HG03439 (cell line): ENCODE results near the gene TALDO1.

ENCODE experiments used
- ATAC-seq: cut with Tn5 transposase; IDR thresholded peaks from one replicate; pipeline ENCODE4 v1.9.1; 2021; ENCODE audit warnings: mild to moderate bottlenecking, moderate library complexity; ENCODE audit not compliant: unreplicated experiment

The TALDO1 gene

GRCh38 chr11:766936-767210 is 19.6 kb downstream of the TALDO1 start:
- ATAC-seq = no peak

DNA sequence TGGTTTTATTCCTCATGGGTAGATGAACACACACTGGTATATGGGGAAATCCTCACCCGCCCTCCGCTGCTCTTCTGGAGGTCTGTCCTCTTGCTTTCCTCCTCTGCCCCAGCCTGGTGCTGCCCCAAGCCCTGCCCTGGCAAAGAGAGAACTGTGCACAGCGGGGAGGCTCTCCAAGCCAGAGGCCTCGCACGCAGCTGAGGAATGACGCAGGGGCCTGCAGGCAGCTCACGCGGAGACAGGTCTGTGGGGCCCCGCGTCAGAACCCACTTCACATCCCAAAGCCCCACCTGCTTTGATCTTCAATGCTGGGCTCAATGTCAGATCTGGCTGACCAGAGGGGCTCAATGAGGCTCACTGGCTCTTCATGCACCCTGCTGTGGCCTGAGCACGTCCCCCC is 20.0 kb downstream of the TALDO1 start:
- no peak for ATAC-seq

GRCh38 chr11:769887-770641 is 22.8 kb downstream of the TALDO1 start:
- no peak for ATAC-seq

GRCh38 chr11:770642-771616 is 23.7 kb downstream of the TALDO1 start:
- no peak for ATAC-seq

DNA sequence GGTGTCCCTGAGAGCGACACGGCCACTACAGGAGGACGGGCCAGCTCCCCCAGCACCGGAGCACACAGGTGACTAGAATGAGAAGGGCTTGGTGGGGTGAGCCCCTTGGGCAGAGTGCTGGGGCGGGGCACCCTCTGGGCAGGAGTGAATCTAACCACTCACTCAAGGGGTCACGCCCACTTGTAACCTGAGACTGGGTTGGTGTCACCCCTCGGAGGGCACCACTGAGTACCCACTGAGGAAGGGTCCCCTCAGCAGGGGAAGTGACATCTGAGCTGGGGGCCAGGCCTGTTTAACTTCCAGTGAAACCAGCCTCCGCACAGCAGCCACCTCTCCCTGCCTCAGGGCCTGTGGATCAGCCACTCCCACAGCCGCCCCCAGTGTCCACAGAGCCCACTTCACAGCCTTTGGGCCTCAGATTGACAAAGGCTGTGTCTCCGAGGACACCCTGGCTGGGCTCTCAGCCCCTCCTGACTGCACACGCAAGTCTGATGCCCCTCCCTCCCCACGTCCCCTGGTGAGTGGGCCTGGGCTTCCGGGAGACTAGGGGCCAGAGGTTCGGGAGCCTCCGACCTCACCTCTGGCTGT is 24.4 kb downstream of the TALDO1 start:
- no peak for ATAC-seq

DNA sequence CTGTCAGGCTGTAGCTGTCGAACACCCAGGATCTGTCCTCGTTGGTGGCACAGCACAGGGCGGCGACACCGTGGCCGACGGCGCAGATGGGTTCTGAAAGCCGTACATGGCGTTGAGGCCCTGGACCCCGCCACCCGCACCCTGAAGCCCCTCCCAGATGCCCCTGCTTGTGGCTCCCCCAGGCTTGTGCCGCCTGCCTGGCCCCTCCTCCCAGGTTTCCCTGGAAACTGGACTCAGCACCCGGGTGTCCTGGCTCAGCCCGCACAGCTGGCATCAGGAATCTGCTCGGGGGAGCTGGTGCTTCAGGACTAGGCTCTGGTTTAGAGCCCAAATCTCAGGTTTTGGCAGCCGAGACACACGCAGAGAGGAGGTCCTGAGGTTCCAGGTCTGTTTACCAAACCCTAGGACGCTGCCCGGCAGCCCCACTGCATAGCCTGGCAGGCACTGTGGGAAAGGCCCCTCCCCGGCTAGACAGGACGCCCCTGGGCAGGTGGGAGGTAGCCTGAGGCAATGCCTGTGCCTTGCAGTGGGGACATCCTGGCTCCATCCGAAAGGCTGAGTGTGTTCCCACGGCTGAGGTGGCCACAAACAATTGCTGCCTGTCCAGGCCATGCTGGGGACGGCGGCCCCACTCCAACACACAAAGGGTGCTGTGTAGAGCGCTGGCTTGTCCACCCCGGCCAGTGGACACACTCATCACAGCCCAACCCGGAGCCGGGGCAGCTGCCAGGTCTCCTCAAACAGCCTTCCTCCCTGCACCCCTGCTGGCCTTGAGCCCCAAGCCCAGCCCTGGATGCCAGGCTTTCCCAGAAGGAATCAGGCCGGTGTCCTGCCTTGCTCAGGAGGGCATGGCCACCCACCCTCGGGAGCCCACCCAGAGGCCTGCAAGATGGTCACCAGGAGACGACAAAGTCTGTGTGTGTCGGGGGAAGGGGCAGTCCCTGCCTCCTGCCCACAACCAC is 25.4 kb downstream of the TALDO1 start:
- ATAC-seq = no peak

GRCh38 chr11:773425-773824 is 26.2 kb downstream of the TALDO1 start:
- ATAC-seq = no peak

DNA sequence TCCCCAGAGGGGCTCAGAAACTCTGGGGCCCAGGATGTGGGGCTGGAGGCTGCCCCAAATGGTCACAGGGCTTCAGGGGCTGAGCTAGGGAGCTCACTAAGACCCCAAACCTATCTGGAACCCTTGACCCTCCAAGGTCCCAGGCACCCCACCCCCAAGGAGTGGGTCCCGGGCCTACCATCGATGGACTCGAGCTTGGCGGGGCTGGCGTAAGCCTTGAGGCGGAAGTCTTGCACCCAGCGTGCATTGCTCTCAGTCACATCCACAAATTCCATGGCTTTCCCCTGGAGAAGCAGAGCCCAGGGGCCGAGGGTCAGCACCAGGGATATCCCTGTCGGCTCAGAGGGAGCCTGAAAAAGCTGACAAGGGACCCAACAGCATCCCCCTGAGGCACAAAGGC is 26.6 kb downstream of the TALDO1 start:
- ATAC-seq = no peak

GRCh38 chr11:774873-775592 is 27.8 kb downstream of the TALDO1 start:
- ATAC-seq = no peak

GRCh38 chr11:776263-776560 is 28.9 kb downstream of the TALDO1 start:
- ATAC-seq = no peak

DNA sequence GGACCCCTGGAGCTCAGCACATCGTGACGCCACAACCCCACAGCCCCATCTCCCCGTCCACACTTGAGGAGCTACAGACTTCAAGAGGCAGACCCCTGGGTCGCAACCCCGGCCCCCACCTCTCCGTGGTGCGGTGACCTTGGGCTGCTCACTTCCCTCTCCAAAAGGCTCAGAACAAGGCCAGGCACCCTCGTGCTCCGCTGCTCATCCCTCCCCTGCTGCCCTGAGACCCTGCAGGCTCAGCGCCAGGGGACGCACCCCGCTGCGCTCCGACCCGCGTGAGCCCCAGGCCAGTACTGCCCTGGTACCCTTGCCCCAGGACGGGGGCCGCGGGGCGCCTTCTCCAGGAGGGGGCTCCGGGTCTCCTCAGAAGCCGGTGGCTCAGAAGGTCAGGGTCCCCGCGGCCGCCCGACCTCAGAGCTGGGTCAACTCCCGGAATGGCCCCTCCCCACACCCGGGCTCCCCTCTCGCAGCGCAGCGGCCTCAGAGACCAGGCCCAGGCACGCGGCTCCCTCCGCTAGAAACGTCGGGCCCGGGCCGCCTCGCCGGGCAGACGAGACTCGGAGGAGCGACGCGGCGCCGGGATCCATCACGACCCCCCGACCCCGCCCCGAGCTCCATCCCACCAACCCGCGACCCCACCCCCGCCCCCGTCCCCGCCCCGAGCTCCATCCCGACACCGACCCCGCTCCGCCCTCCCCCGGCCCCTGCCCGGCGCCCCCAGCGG is 29.5 kb downstream of the TALDO1 start:
- ATAC-seq = peak; percentile 37

- ATAC-seq = peak; percentile 62
Observed at GRCh38 chr11:777288-778255, 30.3 kb downstream of the TALDO1 start, which contains the start of gene GATD1. GATD1 (minus strand) TSS chr11:777487; CDS start chr11:777462, 25 bp downstream.

GRCh38 chr11:778976-779954 is 32.0 kb downstream of the TALDO1 start:
- ATAC-seq = no peak

- no peak for ATAC-seq
Observed at GRCh38 chr11:779955-780532, 32.8 kb downstream of the TALDO1 start.

DNA sequence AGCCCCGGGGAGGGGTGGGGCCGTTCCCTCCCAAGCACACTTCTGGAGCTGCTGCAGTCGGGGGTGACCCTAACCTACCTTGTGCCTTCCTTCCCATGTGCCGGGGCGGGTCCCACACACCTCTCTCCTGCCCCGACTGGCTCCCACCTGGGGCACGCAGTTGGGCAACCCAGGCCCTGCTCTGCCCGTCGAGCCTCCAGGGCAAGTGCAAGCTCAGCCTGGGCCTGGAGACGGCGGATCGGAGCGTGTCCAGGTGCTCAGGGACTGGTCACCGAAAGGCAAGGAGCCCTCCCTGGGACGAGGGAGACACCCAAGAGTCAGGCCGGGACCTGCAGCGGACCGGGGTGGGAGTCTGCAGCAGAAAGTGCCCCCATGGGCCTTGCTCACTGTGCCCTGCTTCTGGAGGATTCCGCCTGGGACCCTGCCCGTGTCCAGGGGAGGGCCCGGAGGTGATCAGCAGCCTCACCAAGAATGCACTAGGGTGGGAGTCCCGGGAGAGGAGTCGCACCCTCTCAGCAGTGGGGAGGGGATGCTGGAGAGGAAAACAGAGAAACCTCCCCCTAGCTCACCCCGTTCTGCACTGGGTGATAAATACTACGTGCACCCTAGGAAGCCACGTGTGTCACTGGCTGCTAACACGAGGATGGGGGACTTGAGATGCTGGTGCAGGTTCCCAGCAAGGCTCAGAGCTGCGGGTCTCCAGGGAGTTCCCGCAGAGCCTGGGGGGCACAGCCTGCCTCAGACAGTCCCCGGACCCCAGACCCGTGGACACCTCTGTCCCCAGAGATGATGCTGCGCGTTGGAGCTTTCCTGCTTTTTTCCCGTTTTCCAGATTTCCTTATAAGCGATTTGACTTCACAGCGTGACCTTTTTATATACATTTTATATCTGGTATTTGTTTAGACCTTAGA is 35.3 kb downstream of the TALDO1 start:
- ATAC-seq = no peak

- no peak for ATAC-seq
Observed at GRCh38 chr11:783581-784015, 36.3 kb downstream of the TALDO1 start.
